GM19438 (cell line): ENCODE data around the gene KIF6.
"Not testable (repeated sequence)": the region's sequence is repeated elsewhere in the genome, so short reads cannot be mapped to it uniquely, and the experiment has no call there.

Source experiments
- ATAC-seq: cut with Tn5 transposase; IDR thresholded peaks from one replicate; pipeline ENCODE4 v1.9.1; 2021; ENCODE audit warnings: low read depth; ENCODE audit not compliant: unreplicated experiment

KIF6 gene

GRCh38 chr6:39723350-39723749, 1.9 kb downstream of the KIF6 start:
- ATAC-seq, result not testable (repeated sequence)

- no peak for ATAC-seq
Measured at GRCh38 chr6:39714802-39715201, 10.4 kb downstream of the KIF6 start.

GRCh38 chr6:39707962-39708683, 17.1 kb downstream of the KIF6 start:
- ATAC-seq, result no peak

GRCh38 chr6:39706819-39707335, 18.3 kb downstream of the KIF6 start:
- no peak for ATAC-seq

GRCh38 chr6:39702265-39702664, 22.9 kb downstream of the KIF6 start:
- no peak for ATAC-seq

GRCh38 chr6:39700362-39700761, 24.8 kb downstream of the KIF6 start:
- no peak for ATAC-seq

GRCh38 chr6:39698789-39699188, 26.4 kb downstream of the KIF6 start:
- no peak for ATAC-seq

GRCh38 chr6:39696986-39697788, 28.0 kb downstream of the KIF6 start:
- ATAC-seq, result no peak

- no peak for ATAC-seq
Measured at GRCh38 chr6:39695447-39695846, 29.8 kb downstream of the KIF6 start.

GRCh38 chr6:39693206-39693605, 32.0 kb downstream of the KIF6 start:
- ATAC-seq, result no peak

- ATAC-seq, result no peak
Measured at GRCh38 chr6:39688494-39688893, 36.7 kb downstream of the KIF6 start.

- ATAC-seq, result no peak
Measured at GRCh38 chr6:39686976-39687375, 38.2 kb downstream of the KIF6 start.

GRCh38 chr6:39685938-39686337, 39.3 kb downstream of the KIF6 start:
- ATAC-seq, result no peak

GRCh38 chr6:39685489-39685826, 39.8 kb downstream of the KIF6 start:
- no peak for ATAC-seq

- ATAC-seq, result no peak
Measured at GRCh38 chr6:39684790-39685488, 40.3 kb downstream of the KIF6 start.

- no peak for ATAC-seq
Measured at GRCh38 chr6:39681674-39682121, 43.5 kb downstream of the KIF6 start.

- ATAC-seq, result no peak
Measured at GRCh38 chr6:39678914-39679313, 46.3 kb downstream of the KIF6 start.

- not testable (repeated sequence) for ATAC-seq
Measured at GRCh38 chr6:39677318-39677717, 47.9 kb downstream of the KIF6 start.

- no peak for ATAC-seq
Measured at GRCh38 chr6:39670519-39670918, 54.7 kb downstream of the KIF6 start.

GRCh38 chr6:39669973-39670342, 55.2 kb downstream of the KIF6 start:
- no peak for ATAC-seq
